HCT116 (cell line): Measurements from ENCODE around the gene REXO5.

Source experiments
- CTCF ChIP-seq, 3 experiments: fragments of 200-600 bp in 1 of 3; sonication (generic) in 1 of 3; IDR thresholded peaks in 2 of 3; conservative IDR thresholded peaks in 1 of 3; 2 replicates each; pipeline ENCODE4 v1.5.1; 2012 to 2017; ENCODE audit warnings: low read depth in 2 of 3, low read length in 2 of 3, antibody characterized with exemption in 1 of 3, borderline replicate concordance in 1 of 3, control low read depth in 1 of 3, mild to moderate bottlenecking in 1 of 3, mixed read lengths in 1 of 3, mixed run types in 1 of 3, moderate library complexity in 1 of 3; ENCODE audit not compliant: insufficient read depth in 1 of 3
- EGR1 ChIP-seq: IDR thresholded peaks from 2 replicates; pipeline ENCODE4 v1.6.1; 2012; ENCODE audit warnings: low read depth
- EZH2 ChIP-seq: fragments of 200-600 bp; sonication (generic); IDR thresholded peaks from 2 replicates; pipeline ENCODE4 v1.6.1; 2017; ENCODE audit warnings: antibody characterized with exemption, mixed run types
- RAD21 ChIP-seq: IDR thresholded peaks from 2 replicates; pipeline ENCODE4 v1.6.1; 2012; ENCODE audit warnings: low read depth, mild to moderate bottlenecking
- SP1 ChIP-seq: IDR thresholded peaks from 2 replicates; pipeline ENCODE4 v1.6.1; 2012; ENCODE audit warnings: low read depth
- TF ChIP-seq, protein P1 (sequence below): IDR thresholded peaks from 2 replicates; pipeline ENCODE4 v1.6.1; 2012; ENCODE audit warnings: low read depth

- no peak for TF ChIP-seq EZH2
- TF ChIP-seq EGR1 = no peak
- no peak for TF ChIP-seq SP1
- TF ChIP-seq, protein P1, sequence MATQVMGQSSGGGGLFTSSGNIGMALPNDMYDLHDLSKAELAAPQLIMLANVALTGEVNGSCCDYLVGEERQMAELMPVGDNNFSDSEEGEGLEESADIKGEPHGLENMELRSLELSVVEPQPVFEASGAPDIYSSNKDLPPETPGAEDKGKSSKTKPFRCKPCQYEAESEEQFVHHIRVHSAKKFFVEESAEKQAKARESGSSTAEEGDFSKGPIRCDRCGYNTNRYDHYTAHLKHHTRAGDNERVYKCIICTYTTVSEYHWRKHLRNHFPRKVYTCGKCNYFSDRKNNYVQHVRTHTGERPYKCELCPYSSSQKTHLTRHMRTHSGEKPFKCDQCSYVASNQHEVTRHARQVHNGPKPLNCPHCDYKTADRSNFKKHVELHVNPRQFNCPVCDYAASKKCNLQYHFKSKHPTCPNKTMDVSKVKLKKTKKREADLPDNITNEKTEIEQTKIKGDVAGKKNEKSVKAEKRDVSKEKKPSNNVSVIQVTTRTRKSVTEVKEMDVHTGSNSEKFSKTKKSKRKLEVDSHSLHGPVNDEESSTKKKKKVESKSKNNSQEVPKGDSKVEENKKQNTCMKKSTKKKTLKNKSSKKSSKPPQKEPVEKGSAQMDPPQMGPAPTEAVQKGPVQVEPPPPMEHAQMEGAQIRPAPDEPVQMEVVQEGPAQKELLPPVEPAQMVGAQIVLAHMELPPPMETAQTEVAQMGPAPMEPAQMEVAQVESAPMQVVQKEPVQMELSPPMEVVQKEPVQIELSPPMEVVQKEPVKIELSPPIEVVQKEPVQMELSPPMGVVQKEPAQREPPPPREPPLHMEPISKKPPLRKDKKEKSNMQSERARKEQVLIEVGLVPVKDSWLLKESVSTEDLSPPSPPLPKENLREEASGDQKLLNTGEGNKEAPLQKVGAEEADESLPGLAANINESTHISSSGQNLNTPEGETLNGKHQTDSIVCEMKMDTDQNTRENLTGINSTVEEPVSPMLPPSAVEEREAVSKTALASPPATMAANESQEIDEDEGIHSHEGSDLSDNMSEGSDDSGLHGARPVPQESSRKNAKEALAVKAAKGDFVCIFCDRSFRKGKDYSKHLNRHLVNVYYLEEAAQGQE = no peak
- peak; percentile 66 for TF ChIP-seq RAD21
- TF ChIP-seq CTCF (IDR thresholded peaks at IDR 0.05 in 2 of 3, conservative IDR thresholded peaks at IDR 0.05 in 1 of 3; ENCODE audit: borderline replicate concordance in 1 of 3, insufficient read depth in 1 of 3, low read depth in 2 of 3, low read length in 2 of 3) = peak; percentile 57 to 93 (median 89)
Observed at GRCh38 chr16:20774703-20775362, 31.5 kb upstream of the REXO5 start.
